CD4-positive, alpha-beta T cell treated with Interleukin-15 for 4 hours (primary cell): ENCODE data around the gene DCDC2C.

ENCODE experiments used
- DNase-seq: peaks from one replicate; pipeline ENCODE4 v3.0.0-alpha.2; 2020; ENCODE audit warnings: low spot score

The DCDC2C gene

DNA sequence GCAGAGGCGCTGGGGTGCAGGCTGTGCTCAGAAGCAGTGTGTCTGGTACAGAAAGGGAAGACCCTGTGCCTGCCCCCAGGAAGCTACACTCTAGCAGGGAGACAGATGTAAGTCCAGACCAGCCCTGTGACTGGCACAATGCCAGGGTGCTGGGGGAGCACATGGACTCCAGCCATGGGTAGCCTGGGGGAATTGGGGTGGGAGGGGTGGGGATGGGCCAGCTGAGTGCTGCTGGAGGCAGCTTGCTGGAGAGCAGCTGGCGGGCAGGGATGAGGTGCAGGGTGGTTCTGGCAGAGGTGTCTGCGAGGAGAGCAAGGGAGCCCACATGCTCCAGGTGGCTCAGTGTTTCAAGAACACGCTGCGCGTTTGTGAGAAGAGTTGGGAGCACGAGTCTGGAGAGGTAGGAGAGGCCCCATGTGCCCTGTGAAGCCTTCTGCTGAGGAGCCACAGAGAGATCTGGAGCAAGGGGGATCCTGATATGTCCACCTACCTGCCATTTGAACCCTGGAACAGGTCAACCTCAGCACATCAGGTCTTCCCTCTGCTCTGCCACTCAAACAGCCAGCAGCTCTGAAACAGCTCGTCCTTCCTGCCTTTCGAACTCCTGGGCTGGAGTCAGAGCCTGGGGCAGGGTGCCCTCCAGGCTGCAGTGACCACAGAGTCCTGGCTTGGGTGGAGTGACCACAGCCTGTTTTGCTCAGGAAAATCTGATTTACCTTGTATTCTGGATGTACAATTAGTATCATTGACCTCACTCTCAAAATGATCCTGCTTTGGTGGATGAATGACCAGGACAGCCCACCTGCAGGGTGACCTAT, 30.3 kb upstream of the DCDC2C start:
- no peak for DNase-seq

DNA sequence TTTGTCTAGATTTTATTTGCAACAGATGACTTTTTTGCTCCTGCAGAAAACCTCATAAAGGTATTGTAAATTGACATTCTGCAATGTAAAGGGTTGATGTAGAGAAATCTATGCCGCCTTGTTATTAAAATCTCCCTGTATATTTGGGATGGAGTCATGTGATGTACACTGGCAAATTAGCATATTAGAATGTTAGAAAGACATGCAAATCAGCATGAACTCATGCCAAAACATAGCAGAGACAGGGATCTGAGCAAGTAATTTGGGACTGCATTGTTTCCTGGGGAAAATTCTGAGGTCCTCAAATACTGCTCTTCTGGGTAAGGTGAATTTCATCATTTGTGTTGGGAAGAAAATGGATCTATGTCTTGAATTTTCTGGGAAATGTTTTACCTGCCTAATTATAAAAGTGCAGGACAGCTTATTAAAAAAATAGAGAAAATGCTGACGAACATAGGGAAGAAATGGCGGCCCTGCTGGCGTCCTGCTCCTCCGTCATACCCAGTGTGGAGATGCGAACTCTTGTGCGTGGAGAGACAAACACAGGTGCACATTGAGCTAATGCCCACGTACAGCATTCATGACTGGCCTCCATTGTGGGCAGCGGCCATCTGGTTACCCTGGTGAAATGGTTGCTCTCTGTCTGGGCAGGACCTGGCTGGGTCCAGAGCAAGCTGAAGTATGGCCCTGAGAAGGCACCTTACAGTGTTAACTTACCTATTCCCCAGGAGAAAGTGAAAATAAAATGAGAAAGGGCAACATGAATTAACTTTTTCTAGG, 29.1 kb upstream of the DCDC2C start:
- DNase-seq = no peak

DNA sequence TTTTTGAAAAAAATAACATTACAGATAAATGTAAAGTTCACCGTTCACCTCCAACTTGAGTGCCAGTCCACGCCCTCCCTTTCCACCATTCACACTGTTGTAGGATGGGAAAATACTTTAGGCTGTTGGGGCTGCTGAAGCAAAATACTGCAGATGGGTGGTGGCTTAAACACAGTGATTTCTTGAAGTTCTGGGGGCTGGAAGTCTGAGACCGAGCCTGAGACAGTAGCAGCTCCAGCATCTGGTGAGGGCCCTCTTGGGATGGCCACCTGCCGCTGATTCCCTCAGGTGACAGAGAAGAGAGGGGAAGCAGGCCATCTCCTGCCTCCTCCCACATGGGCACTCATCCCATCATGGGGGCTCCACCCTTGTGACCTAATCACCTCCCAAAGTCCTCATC, 27.7 kb upstream of the DCDC2C start:
- DNase-seq = no peak

DNA sequence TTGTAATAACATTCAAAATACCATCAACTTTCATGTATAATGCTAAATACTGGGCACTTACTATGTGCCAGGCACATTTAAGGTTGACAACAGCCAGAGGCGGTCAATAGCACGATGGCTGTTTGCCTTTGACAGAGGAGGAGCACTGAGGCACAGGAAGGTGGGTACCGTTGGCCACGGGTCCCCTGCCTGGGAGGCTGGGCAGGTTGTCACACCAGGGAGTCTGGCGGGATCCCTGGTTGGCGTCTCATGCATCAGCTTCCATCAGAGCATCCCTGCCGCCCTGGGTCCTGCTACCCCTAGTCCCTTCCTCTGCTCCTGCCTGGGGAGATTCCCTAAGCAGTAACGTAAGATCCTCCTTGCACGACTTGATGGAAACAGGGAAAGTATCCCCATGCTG, 25.9 kb upstream of the DCDC2C start:
- no peak for DNase-seq

DNA sequence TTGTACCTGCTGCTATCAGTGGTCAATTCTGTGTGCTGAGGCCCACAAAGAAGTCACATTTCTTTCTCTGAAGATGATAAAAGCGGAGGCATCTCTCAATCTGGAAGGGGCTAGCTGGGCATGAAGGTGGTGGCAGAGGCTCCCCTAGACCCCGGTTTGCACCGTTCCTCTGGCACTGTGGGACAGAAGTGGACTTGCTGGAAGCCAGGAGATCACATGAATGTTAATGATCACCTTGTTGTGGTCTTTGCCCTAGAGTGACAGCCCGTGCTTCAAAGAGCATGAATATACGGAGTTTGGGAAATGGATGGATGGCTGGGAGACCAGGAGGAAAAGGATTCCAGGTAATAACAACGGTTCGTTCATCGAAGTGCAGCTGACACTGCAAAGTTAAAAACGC, 25.2 kb upstream of the DCDC2C start:
- DNase-seq = no peak

DNA sequence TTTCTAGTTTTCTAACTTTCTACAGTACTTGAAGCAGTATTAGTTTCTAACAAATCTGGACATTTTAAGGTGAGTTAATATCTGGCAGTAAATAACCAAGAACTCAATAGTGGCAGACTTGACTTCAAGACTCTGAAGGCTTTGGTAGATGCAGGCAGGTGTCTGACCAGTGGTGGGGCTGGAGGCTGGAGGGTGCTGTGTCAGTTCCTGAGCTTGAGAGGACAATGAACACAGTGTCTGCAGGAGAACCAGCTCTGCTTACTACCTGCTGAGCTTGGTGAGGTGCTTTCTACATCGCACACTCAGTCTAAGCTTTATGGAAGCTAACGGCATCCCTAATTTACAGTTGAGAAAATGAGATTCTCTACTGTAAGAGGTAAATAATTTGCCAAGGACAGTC, 24.2 kb upstream of the DCDC2C start:
- no peak for DNase-seq

DNA sequence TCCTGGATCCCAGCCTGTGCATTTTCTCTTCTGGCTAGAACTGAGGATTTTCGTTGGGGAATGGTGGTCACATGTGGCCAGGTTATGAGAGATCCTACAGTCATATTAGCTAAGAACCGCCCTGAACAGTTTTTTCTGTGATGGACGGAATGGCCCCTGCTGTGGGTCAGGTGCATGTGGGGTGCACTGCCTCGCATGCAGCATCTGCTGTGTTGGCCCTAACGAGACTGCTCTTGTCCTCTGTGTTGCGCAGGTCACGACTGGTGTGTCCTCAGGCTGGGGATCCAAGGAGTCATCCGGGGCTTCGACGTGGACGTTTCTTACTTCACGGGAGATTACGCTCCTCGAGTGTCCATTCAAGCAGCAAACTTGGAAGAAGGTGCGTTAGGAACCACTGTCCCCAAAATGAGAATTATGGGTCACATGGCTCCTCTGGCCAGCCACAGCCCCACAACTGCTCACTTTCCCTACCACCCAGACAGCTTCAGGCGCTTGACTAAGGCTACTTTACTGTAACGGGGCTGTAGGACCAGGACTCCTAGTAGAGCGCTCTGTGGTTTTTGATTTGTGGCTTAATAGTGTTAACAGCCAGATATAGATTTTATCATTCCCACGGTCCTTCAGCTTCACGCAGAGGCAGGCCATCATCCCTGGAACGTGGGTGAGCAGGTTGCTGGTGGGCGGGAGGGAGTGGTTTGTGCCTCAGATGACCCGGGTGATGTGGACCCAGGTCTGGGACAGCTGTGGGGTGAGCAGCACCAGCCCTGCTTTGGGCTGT, 23.6 kb upstream of the DCDC2C start:
- DNase-seq = no peak

DNA sequence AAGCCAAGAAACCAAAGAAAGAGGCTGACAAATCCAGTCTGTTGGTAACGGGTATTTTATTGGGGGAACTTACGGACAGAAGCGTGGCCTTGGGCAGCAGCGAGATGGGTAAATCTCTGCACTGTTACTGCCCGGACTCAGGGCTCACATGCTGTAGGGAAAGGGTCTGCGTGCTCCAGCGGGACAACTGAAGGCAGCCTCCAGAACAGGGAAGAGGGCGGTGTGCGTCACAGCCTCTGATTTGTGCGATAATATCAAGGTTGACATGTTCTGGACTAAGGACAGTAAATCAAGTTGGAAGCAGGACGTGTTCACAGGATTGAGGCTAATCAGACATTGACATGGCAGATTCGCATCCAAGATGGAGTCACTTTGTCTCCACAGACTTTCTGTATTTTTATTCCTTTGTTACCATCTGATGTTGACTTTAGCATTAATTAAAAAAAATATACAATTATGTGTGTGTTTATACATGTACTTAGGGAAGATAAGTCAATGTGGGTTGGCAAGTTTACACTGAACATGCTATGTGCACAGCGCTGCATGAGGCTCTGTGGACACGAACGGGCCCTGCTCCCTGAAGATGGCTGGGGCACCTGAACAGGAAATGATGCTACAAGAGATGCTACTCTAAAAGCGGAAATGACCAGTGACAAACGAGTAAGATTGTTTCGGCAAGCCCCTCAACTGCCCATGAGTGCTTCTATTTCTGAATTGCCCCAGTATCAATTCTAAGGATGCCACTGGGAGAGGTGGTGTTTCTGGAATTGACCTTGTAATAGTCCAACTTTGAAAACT, 22.6 kb upstream of the DCDC2C start:
- DNase-seq = no peak

DNA sequence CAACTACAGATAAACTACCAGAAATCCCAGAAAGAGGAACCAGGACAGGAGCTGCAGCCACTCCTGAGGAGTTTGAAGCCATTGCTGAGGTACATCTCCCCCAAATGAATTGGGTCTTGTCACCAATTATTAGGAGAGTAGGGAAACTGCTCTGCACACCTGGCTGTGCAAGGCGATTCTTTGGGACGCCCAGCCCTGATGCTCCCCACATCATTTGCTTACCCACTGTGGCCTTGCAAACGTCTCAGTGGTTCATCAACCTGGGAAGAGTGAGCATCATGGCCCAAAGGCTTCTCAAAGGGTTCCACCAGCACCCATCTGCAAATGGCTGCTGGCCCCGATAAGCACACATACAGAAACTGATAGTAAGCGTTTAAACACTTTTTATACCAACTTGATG, 21.8 kb upstream of the DCDC2C start:
- DNase-seq = no peak

DNA sequence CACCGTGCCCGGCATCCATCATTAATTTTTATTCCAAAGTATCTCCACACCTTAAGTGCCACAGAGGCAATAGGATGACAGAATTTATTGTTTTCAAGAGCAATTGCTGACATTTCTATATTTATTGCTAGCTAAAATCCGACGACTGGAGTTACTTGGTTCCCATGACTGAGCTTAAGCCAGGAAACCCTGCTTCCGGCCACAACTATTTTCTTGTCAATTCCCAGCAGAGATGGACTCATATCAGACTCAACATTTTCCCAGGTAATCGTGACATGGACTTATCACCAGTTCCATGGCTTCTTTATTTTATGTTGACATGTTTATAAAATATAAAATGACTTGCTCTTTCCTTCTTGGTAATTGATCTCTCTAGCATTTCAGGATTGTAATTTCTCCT, 20.6 kb upstream of the DCDC2C start:
- no peak for DNase-seq

DNA sequence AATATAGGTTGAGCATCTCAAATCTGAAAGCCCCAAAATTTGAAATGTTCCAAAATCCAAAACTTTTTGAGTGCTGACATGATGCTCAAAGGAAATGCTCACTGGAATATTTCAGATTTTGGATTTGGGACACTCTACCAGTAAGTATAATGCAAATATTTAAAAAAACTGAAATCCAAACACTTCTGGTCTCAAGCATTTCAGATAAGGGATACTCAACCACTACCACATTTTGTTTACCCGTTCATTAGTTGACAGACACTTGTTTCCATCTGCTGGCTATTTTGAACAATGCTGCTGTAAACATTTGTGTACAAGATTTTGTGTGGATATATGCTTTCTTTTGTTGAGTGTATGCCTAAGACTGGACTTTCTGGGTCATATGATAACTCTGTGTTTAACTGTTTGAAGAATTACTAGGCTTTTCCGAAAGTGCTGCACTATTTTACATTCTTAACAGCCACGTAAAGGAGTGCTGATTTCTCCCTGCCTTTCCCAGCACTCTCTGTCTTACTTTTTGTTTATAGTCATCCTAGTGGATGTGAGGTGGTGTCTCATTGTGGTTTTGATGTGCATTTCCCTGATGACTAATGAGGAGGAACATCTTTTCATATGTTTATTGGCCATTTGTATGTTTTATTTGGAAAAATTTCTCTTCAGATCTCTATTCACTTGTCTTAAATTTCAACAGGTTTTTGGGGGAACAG, 19.5 kb upstream of the DCDC2C start:
- no peak for DNase-seq

DNA sequence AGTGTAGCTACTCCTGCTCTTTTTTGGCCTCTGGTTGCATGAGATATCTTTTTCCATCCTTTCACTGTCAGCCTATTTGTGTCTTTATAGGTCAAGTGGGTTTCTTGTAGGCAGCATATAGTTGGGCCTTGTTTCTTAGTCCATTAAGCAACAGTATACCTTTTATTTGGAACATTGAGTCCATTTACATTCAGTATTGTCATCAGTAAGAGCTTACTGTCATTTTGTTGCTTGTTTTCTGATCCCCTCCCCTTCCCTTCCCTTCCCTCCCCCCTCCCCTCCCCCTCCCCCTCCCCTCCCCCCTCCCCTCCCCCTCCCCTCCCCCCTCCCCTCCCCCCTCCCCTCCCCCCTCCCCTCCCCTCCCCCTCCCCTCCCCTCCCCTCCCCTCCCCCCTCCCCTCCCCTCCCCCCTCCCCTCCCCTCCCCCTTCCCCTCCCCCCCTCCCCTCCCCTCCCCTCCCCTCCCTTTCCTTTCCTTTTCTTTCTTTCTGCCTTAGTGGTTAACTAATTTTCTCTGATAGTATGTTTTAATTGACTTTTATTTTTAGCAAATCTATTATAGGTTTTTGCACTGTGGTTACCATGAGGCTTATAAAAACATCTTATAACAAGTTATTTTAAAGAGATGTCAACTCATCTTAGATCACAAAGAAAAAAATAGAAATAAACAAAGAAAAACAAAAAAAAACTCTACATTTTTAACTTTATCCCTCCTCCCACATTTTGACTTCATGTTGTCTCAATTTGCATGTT, 13.2 kb upstream of the DCDC2C start:
- DNase-seq = no peak

DNA sequence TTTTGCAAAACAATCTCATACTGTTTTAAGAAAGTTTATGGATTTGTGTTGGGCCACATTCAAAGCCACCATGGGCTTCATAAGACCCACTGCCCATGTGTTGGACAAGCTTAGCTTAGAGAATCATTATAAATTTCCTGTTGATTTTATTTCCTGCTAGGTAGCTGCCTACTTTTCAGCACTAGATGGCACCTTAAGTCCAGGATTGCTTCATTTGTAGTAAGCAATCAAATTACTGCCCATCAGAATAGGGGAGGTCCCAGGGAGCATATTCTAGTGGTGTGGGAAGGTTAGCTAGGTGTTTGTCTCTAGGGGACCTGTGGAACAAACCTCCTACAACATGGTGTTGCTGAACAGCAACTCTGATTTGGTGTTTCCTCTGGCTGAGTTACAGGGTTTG, 11.0 kb upstream of the DCDC2C start:
- no peak for DNase-seq

DNA sequence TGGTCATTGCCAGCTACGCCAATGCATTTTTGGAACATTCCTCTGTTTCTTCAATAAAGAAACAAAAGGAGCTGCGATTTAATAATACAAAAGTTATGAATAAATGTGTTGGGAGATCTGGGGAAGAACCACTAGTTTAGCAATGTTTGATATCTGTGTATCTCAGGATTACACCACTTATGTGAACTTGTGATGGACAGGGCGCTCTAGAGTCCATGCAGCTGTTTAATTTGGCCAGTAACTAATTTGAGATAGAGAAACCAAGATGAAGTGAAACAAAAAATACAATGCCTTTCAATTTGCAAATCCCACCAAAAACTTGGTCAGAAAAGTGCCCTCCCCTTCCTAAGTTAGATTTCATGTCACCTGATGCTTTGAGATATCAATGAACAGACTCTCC, 6.8 kb upstream of the DCDC2C start:
- no peak for DNase-seq

DNA sequence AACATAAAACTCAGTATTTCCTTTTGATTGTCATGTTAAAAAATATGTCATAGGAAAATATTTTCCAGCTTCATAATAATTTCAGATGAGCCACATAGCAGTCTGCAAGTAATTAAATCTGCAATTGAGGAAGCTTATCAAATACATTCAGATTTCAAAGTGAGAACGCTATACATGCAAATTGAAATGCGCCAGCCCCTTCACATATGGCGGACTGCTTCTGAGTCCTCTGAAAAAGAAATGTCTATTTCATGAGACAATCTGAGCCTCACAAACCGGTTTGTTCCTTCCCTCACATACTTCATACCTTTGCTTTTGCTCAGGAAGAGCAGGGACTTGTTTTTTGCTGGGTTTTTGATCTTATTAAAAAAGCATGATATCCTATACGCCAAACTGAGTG, 2.3 kb upstream of the DCDC2C start:
- DNase-seq = no peak

DNA sequence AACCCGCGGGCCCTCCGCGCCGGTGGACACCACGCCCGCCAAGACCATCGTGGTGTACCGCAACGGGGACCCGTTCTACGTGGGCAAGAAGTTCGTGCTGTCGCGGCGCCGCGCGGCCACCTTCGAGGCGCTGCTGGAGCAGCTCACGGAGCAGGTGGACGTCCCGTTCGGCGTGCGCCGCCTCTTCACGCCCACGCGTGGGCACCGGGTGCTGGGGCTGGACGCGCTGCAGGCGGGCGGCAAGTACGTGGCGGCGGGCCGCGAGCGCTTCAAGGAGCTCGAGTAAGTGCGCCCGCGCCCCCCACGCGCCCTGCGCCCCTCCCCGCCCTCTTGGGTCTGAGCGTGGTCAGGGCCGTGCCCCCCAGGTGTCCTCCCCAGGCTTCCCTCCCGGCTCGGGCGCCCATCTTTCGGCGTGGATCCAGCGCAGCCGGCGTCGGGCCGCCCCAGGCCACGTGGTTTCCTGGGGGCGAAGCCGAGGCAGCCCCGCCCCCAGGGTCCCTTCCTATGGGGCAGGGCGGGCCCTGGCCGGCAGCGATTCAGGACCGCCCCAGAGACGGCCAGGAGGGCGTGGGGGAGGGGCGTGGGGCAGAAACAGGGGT, 481 bp downstream of the DCDC2C start:
- DNase-seq = no peak

DNA sequence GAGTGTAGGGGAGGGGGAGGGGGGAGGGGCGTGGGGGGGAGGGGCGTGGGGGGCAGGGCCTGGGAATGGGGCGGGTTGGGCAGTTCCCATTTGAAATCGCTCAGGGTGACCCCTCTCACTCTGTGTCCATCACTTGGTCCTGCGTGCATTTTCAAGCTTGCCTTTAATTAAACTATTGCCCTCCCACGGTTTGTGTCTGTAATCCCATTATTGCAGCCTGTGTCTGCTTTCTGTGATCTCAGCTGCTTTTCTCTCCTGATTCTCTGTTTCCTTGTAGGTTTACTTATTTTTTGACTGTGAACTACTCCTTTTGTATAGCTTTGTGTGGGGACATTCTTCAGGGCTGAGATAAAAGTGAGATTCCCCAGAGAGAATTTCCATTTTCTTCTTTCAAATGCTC, 1.3 kb downstream of the DCDC2C start:
- DNase-seq = no peak

DNA sequence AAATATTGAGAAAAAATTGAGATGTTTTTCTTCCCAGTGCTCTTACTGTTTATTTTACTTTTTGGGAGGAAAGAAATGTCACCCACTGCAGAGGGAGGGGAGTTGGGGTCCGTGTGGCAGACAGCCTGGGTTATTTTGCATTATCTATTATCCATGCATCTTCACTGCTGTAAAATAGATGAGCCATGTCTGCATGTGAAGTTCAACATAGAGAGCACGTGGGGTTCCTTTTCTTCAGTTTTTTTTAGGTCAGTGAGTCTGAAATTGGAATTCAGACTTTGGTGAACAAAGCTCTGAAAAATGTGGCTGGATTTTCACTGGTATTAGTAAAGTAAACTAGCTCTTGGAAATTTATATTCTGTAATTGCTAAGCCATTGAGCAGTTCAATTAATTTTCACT, 2.4 kb downstream of the DCDC2C start:
- no peak for DNase-seq

DNA sequence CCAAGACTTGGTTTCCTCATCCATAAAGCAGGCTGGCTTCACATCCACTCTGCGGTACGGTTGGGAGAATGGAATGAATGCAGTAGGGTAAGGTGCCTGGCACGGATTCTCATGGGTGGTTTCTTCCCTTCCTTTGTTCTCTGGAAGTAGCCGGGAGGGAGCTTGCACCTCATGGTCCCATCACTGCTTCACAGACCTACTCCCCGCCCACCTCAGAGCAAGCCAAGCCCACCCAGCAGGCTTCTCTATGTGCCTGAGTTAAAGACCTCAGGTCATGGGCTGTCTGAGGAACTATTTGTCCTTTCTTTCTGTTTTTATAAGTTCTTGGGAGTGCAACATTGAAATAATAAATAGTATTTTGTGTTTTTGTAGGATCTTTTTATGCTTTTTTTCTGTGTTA, 3.5 kb downstream of the DCDC2C start:
- DNase-seq = no peak

DNA sequence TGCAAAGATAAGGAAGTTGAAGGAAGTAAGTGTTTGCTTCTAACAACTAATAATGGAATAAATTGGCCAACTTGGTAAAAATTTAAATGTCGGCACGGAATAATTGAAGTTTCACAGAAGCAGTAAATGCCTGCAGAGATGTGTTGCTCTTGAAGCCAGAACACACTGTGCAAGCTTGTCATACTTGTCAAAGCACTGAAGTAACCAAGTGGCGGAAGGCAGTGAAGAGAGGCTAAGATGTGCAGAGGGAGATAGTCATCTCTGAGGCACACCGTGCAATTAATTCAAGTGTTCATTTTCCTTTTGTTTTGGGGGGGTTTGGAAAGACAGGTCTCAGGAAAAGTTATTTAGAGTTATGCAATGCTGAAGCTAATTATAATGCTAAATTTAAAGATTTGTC, 5.2 kb downstream of the DCDC2C start:
- no peak for DNase-seq
